Measurements from ENCODE around the gene GNA12.
A peak's percentile ranks its signal among the peaks of the same experiment; 100 is the strongest.
"Not testable (repeated sequence)": the region's sequence is repeated elsewhere in the genome, so short reads cannot be mapped to it uniquely, and the experiment has no call there.

Gene GNA12

GRCh38 chr7:2738766-2739549 is 105.2 kb downstream of the GNA12 start:
- H3K9me3 ChIP-seq (ENCODE audit: severe bottlenecking): no peaks in the 10 kb centered on the region
- ATAC-seq (ENCODE audit: low read depth) (no peak), DNase-seq (ENCODE audit: low spot score) (peak; percentile 45)
- no peaks in the 10 kb centered on the region for H3K4me1 ChIP-seq (ENCODE audit: insufficient read depth, poor library complexity, severe bottlenecking)
- H3K36me3 ChIP-seq (ENCODE audit: low read depth): no peaks in the 10 kb centered on the region
- no peak overlapping the region for H3K27ac ChIP-seq (ENCODE audit: poor library complexity, severe bottlenecking)
- TF ChIP-seq CTCF (IDR thresholded peaks at IDR 0.05; ENCODE audit: poor library complexity, severe bottlenecking): no peak
- no peak overlapping the region for H3K4me3 ChIP-seq (ENCODE audit: severe bottlenecking)
- no peaks in the 10 kb centered on the region for H3K27me3 ChIP-seq (ENCODE audit: insufficient read depth, poor library complexity, severe bottlenecking)

- DNase-seq (ENCODE audit: low spot score): no peak
- H3K27me3 ChIP-seq (ENCODE audit: insufficient read depth, poor library complexity, severe bottlenecking): no peaks in the 10 kb centered on the region
- TF ChIP-seq CTCF (IDR thresholded peaks at IDR 0.05; ENCODE audit: poor library complexity, severe bottlenecking): no peak
Measured at GRCh38 chr7:2737771-2738540, 106.2 kb downstream of the GNA12 start.

GRCh38 chr7:2737005-2737743 is 106.9 kb downstream of the GNA12 start:
- peaks cover 16% of the 10 kb centered on the region for H3K36me3 ChIP-seq (ENCODE audit: low read depth)
- H3K27ac ChIP-seq (ENCODE audit: poor library complexity, severe bottlenecking); H3K27me3 ChIP-seq (ENCODE audit: insufficient read depth, poor library complexity, severe bottlenecking); ATAC-seq (ENCODE audit: low read depth); H3K4me3 ChIP-seq (ENCODE audit: severe bottlenecking); H3K4me1 ChIP-seq (ENCODE audit: insufficient read depth, poor library complexity, severe bottlenecking); DNase-seq (ENCODE audit: low spot score); H3K9me3 ChIP-seq (ENCODE audit: severe bottlenecking): not testable (repeated sequence)

More at GRCh38 chr7:2737771-2738540, 106.2 kb downstream of the GNA12 start:
- Histone ChIP-seq H3K9me3 (ENCODE audit: severe bottlenecking) (no peaks in the 10 kb centered on the region), H3K27ac (ENCODE audit: poor library complexity, severe bottlenecking) (no peak overlapping the region), H3K36me3 (ENCODE audit: low read depth) (peaks cover 8% of the 10 kb centered on the region), H3K4me3 (ENCODE audit: severe bottlenecking) (no peak overlapping the region), H3K4me1 (ENCODE audit: insufficient read depth, poor library complexity, severe bottlenecking) (peaks cover 5% of the 10 kb centered on the region)
- ATAC-seq (ENCODE audit: low read depth): no peak

GRCh38 chr7:2736411-2736914 is 107.6 kb downstream of the GNA12 start:
- Histone ChIP-seq H3K36me3 (ENCODE audit: low read depth) (peaks cover 21% of the 10 kb centered on the region), H3K27ac (ENCODE audit: poor library complexity, severe bottlenecking) (no peak overlapping the region), H3K4me3 (ENCODE audit: severe bottlenecking) (no peak overlapping the region), H3K9me3 (ENCODE audit: severe bottlenecking) (peaks cover 2% of the 10 kb centered on the region), H3K4me1 (ENCODE audit: insufficient read depth, poor library complexity, severe bottlenecking) (peaks cover 5% of the 10 kb centered on the region), H3K27me3 (ENCODE audit: insufficient read depth, poor library complexity, severe bottlenecking) (no peaks in the 10 kb centered on the region)
- no peak for TF ChIP-seq CTCF (IDR thresholded peaks at IDR 0.05; ENCODE audit: poor library complexity, severe bottlenecking)
- ATAC-seq (ENCODE audit: low read depth) (no peak), DNase-seq (ENCODE audit: low spot score) (peak; percentile 38)

GRCh38 chr7:2735744-2736143 is 108.4 kb downstream of the GNA12 start:
- Histone ChIP-seq H3K9me3 (ENCODE audit: severe bottlenecking) (peaks cover 2% of the 10 kb centered on the region), H3K4me3 (ENCODE audit: severe bottlenecking) (no peak overlapping the region), H3K4me1 (ENCODE audit: insufficient read depth, poor library complexity, severe bottlenecking) (peaks cover 5% of the 10 kb centered on the region), H3K27me3 (ENCODE audit: insufficient read depth, poor library complexity, severe bottlenecking) (no peaks in the 10 kb centered on the region), H3K36me3 (ENCODE audit: low read depth) (peaks cover 29% of the 10 kb centered on the region), H3K27ac (ENCODE audit: poor library complexity, severe bottlenecking) (no peak overlapping the region)
- no peak for TF ChIP-seq CTCF (IDR thresholded peaks at IDR 0.05; ENCODE audit: poor library complexity, severe bottlenecking)
- DNase-seq (ENCODE audit: low spot score): peak; percentile 32
- no peak for ATAC-seq (ENCODE audit: low read depth)

All from RWPE2 (cell line).